Common myeloid progenitor, CD34-positive (primary cell): ENCODE results near the gene PABPN1.

Experiments
- CTCF ChIA-PET: fragments of 350-600 bp; sonication (Branson Sonifier 250); formaldehyde crosslinking; loops from one replicate; lab custom pipeline; 2021; ENCODE audit warnings: antibody characterized with exemption; lab: Charles Lee
- POLR2A ChIA-PET: fragments of 350-600 bp; sonication (Branson Sonifier 250); formaldehyde crosslinking; loops from one replicate; lab custom pipeline; 2021; ENCODE audit warnings: antibody characterized with exemption; lab: Charles Lee
- DNase-seq, 3 donors: peaks; one replicate each; pipeline versions ENCODE4 v3.0.0 to v3.0.0-alpha.2; 2013
- H3K27ac ChIP-seq, 2 experiments: 1 replicate in 1 of 2; 2 replicates in 1 of 2; pipeline ENCODE4 v1.7.0; 2013; ENCODE audit warnings: inconsistent platforms in 2 of 2, low read length in 2 of 2, mild to moderate bottlenecking in 2 of 2, low read depth in 1 of 2, moderate library complexity in 1 of 2; ENCODE audit not compliant: severe bottlenecking in 2 of 2, insufficient read depth in 1 of 2, poor library complexity in 1 of 2
- H3K27me3 ChIP-seq, 5 experiments: replicated peaks in 2 of 5; 1 replicate in 3 of 5; 2 replicates in 2 of 5; pipeline versions ENCODE4 v1.6.1 to v1.7.0; 2013; ENCODE audit warnings: low read length in 4 of 5, mild to moderate bottlenecking in 2 of 5, moderate library complexity in 2 of 5, inconsistent platforms in 1 of 5; ENCODE audit not compliant: insufficient read depth in 5 of 5, control insufficient read depth in 4 of 5
- H3K36me3 ChIP-seq, 4 experiments: 1 replicate in 2 of 4; 2 replicates in 2 of 4; pipeline versions ENCODE4 v1.6.1 to v1.7.0; 2013; ENCODE audit warnings: low read length in 3 of 4, control low read depth in 1 of 4, mild to moderate bottlenecking in 1 of 4; ENCODE audit not compliant: control insufficient read depth in 4 of 4, insufficient read depth in 4 of 4
- H3K4me1 ChIP-seq, 4 experiments: 1 replicate in 3 of 4; 2 replicates in 1 of 4; pipeline versions ENCODE4 v1.6.1 to v1.7.1; 2013; ENCODE audit warnings: low read length in 3 of 4, mild to moderate bottlenecking in 3 of 4, control low read depth in 1 of 4, inconsistent platforms in 1 of 4, moderate library complexity in 1 of 4; ENCODE audit not compliant: control insufficient read depth in 4 of 4, insufficient read depth in 4 of 4; ENCODE audit errors: control extremely low read depth in 1 of 4
- H3K4me3 ChIP-seq, 7 experiments: 1 replicate in 4 of 7; 2 replicates in 3 of 7; pipeline versions ENCODE4 v1.5.1 to v1.7.0; 2013; ENCODE audit warnings: mild to moderate bottlenecking in 7 of 7, low read length in 6 of 7, moderate library complexity in 6 of 7, inconsistent platforms in 2 of 7, low read depth in 2 of 7, control low read depth in 1 of 7; ENCODE audit not compliant: insufficient read depth in 4 of 7, control insufficient read depth in 1 of 7; ENCODE audit errors: extremely low read depth in 1 of 7
- H3K9me3 ChIP-seq, 5 experiments: 1 replicate in 4 of 5; 2 replicates in 1 of 5; pipeline versions ENCODE4 v1.6.1 to v1.7.1; 2013; ENCODE audit warnings: low read length in 4 of 5, mild to moderate bottlenecking in 2 of 5, inconsistent platforms in 1 of 5, low read depth in 1 of 5, moderate library complexity in 1 of 5; ENCODE audit not compliant: control insufficient read depth in 4 of 5, insufficient read depth in 2 of 5; ENCODE audit errors: control extremely low read depth in 1 of 5
- WGBS: methylation state at CpG from one replicate; pipeline ENCODE4 v1.1.5; 2013; ENCODE audit not compliant: insufficient coverage; 5-methylcytosine and 5-hydroxymethylcytosine counted together

The PABPN1 gene

DNA sequence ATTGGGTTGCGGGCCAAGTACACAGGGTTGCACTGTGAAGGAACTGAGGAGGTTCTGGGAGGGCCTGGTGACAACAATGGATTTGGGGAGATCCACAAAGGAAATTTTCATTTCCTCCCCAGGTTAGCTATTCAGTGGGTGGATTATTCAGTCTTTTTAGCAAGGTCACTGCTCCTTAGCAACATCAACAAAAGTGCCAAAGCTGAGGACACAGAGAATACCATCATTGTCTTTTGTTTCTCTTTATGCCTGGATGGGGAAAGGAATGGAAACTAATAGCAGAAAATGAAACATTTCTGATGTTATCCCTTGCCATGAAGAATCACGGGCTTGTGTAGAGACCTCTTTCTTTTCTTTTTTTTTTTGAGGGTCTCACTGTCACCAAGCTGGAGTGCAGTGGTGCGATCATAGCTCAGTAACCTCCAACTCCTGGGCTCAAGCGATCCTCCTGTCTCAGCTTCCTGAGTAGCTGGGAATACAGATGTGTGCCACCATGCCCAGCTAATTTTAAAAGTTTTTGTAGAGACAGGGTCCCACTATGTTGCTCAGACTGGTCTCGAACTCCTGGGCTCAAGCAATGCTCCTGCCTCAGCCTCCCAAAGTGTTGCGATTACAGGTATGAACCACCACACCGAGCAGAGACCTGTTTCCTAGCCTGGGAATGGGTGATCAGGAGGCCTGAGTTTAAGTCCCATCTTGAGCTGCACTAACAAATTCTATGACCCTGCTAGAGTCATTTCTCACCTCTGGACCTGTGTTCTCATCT, 25.1 kb upstream of the PABPN1 start:
- WGBS, result 93% methylated on average over 7 of the region's 7 CpGs
- H3K4me3 ChIP-seq, result no peak overlapping the region
- H3K36me3 ChIP-seq, result peaks cover 4 to 29% (median 16%) of the 10 kb centered on the region in 4 experiments
- peaks cover 0 to 4% (median 0%) of the 10 kb centered on the region in 5 experiments for H3K27me3 ChIP-seq
- DNase-seq, result no peak
- POLR2A ChIA-PET, result no interaction called here
- H3K9me3 ChIP-seq, result no peaks in the 10 kb centered on the region
- CTCF ChIA-PET, result interaction anchor here (0.8 to 20.4 kb wide), 9 partner anchors 8 to 176 kb away, joined by 3 to 177 read pairs (median 6); partner anchors contain the start of genes HOMEZ and PABPN1
- H3K4me1 ChIP-seq, result peaks cover 10 to 30% (median 22%) of the 10 kb centered on the region in 4 experiments
- no peak overlapping the region for H3K27ac ChIP-seq

- H3K4me3 ChIP-seq, result no peak overlapping the region
- no peaks in the 10 kb centered on the region for H3K9me3 ChIP-seq
- WGBS, result 100% methylated on average over 6 of the region's 7 CpGs
- ChIA-PET POLR2A (interaction anchor here (1.5 kb wide), 1 partner anchor 11 kb away, joined by 3 read pairs; the partner anchor contains the start of gene HOMEZ), CTCF (interaction anchor here (1.2 to 20.4 kb wide), 5 partner anchors 7 to 33 kb away, joined by 3 to 177 read pairs (median 22); partner anchors contain the start of genes HOMEZ and PABPN1)
- peaks cover 10 to 31% (median 23%) of the 10 kb centered on the region in 4 experiments for H3K4me1 ChIP-seq
- peaks cover 4 to 29% (median 16%) of the 10 kb centered on the region in 4 experiments for H3K36me3 ChIP-seq
- no peak overlapping the region for H3K27ac ChIP-seq
- H3K27me3 ChIP-seq, result peaks cover 0 to 4% (median 0%) of the 10 kb centered on the region in 5 experiments
- no peak for DNase-seq
Observed at GRCh38 chr14:23297096-23297495, 24.2 kb upstream of the PABPN1 start.

- ChIA-PET CTCF (interaction anchor here (0.7 to 20.4 kb wide), 9 partner anchors 12 to 82 kb away, joined by 3 to 177 read pairs (median 9); partner anchors contain the start of genes HOMEZ and PABPN1), POLR2A (interaction anchor here (1.5 kb wide), 1 partner anchor 12 kb away, joined by 3 read pairs; the partner anchor contains the start of gene HOMEZ)
- H3K27ac ChIP-seq, result no peak overlapping the region
- 96% methylated on average over 4 of the region's 7 CpGs for WGBS
- H3K9me3 ChIP-seq, result no peaks in the 10 kb centered on the region
- H3K27me3 ChIP-seq, result peaks cover 0 to 4% (median 0%) of the 10 kb centered on the region in 5 experiments
- no peak overlapping the region for H3K4me3 ChIP-seq
- peaks cover 10 to 36% (median 26%) of the 10 kb centered on the region in 4 experiments for H3K4me1 ChIP-seq
- no peak for DNase-seq
- peaks cover 4 to 29% (median 16%) of the 10 kb centered on the region in 4 experiments for H3K36me3 ChIP-seq
Observed at GRCh38 chr14:23297611-23298277, 23.5 kb upstream of the PABPN1 start.

GRCh38 chr14:23299211-23299957, 21.9 kb upstream of the PABPN1 start:
- peak overlapping the region in 1 of 7 experiments; percentile 86 for H3K4me3 ChIP-seq
- DNase-seq, result peak; percentile 78 to 82 (median 80)
- WGBS, result no CpG with 5 or more reads among the region's 2 CpGs
- H3K4me1 ChIP-seq, result peaks cover 10 to 40% (median 30%) of the 10 kb centered on the region in 4 experiments
- peak overlapping the region in 1 of 2 experiments; percentile 6 for H3K27ac ChIP-seq
- no peaks in the 10 kb centered on the region for H3K27me3 ChIP-seq
- POLR2A ChIA-PET, result interaction anchor here (3.7 kb wide), 1 partner anchor 22 kb away, joined by 38 read pairs; the partner anchor contains the start of gene PABPN1
- H3K36me3 ChIP-seq, result peaks cover 4 to 29% (median 16%) of the 10 kb centered on the region in 4 experiments
- CTCF ChIA-PET, result interaction anchor here (1.5 to 20.4 kb wide), 6 partner anchors 9 to 26 kb away, joined by 3 to 177 read pairs (median 14); partner anchors contain the start of gene PABPN1
- H3K9me3 ChIP-seq, result no peaks in the 10 kb centered on the region

- DNase-seq, result no peak
- POLR2A ChIA-PET, result interaction anchor here (0.8 to 3.7 kb wide), 3 partner anchors 14 to 27 kb away, joined by 3 to 38 read pairs (median 5); partner anchors contain the start of genes HOMEZ and PABPN1
- H3K36me3 ChIP-seq, result peaks cover 4 to 29% (median 16%) of the 10 kb centered on the region in 4 experiments
- peaks cover 10 to 39% (median 28%) of the 10 kb centered on the region in 4 experiments for H3K4me1 ChIP-seq
- 48% methylated on average over 8 of the region's 10 CpGs for WGBS
- CTCF ChIA-PET, result interaction anchor here (0.7 to 20.4 kb wide), 15 partner anchors 10 to 191 kb away, joined by 3 to 177 read pairs (median 7); partner anchors contain the start of genes CMTM5, HOMEZ and PABPN1
- peak overlapping the region; percentile 44 to 95 (median 86) for H3K4me3 ChIP-seq
- peak overlapping the region; percentile 74 to 90 for H3K27ac ChIP-seq
- no peaks in the 10 kb centered on the region for H3K27me3 ChIP-seq
- no peaks in the 10 kb centered on the region for H3K9me3 ChIP-seq
Observed at GRCh38 chr14:23299986-23300686, 21.1 kb upstream of the PABPN1 start.
